Adrenal gland (tissue), 12 donors: ENCODE data around the gene HPN. TPM values are rescaled to one million over a fixed set of nuclear protein-coding genes. Genes with fewer than 3 reads are reported as not detected.
A peak's percentile ranks its signal among the peaks of the same experiment; 100 is the strongest.
"Not testable (repeated sequence)": the region's sequence is repeated elsewhere in the genome, so short reads cannot be mapped to it uniquely, and the experiment has no call there.

Source experiments
- DNase-seq, 7 donors: peaks; one replicate each; pipeline ENCODE4 v3.0.0-alpha.2; 2019 to 2020
- H3K27ac ChIP-seq, 5 donors: fragments of 200-600 bp; sonication (generic) in 4 of 5; 1 replicate in 3 of 5; 2 replicates in 2 of 5; pipeline versions ENCODE4 v1.5.1 to v1.8.0; 2016 to 2020; ENCODE audit warnings: mild to moderate bottlenecking in 1 of 5
- H3K27me3 ChIP-seq: fragments of 200-600 bp; 2 replicates; pipeline ENCODE4 v1.8.0; 2021
- H3K36me3 ChIP-seq, 2 donors: fragments of 200-600 bp; replicated peaks in 1 of 2; 1 replicate in 1 of 2; 2 replicates in 1 of 2; pipeline versions ENCODE4 v1.5.1 to v1.8.0; 2018 to 2022
- H3K4me1 ChIP-seq, 2 donors: fragments of 200-600 bp; replicated peaks in 1 of 2; 1 replicate in 1 of 2; 2 replicates in 1 of 2; pipeline versions ENCODE4 v1.5.1 to v1.8.0; 2018 to 2021
- H3K4me3 ChIP-seq, 4 donors: fragments of 200-600 bp; sonication (generic) in 3 of 4; one replicate each; pipeline ENCODE4 v1.5.1; 2016 to 2018
- H3K9me3 ChIP-seq, 3 donors: fragments of 200-600 bp; sonication (generic) in 1 of 3; replicated peaks in 1 of 3; 1 replicate in 2 of 3; 2 replicates in 1 of 3; pipeline versions ENCODE4 v1.5.1 to v1.8.0; 2016 to 2021
- POLR2A ChIP-seq, 2 donors: fragments of 450-650 bp; IDR thresholded peaks; one replicate each; pipeline ENCODE4 v1.6.1; 2017; ENCODE audit warnings: antibody characterized with exemption in 2 of 2, mild to moderate bottlenecking in 2 of 2, moderate library complexity in 1 of 2
- WGBS, 4 donors: extraction: QIAGEN DNeasy Blood & Tissue Kit in 2 of 4; methylation state at CpG; one replicate each; pipeline versions ENCODE4 v1.1.5 to v1.1.7; 2013 to 2017; 5-methylcytosine and 5-hydroxymethylcytosine counted together
- intact Hi-C, 2 donors: fragments of 100-400 bp; cut with DNase I; formaldehyde crosslinking; loops; one replicate each; pipeline versions ENCODE4 v1.14.1 to v1.15.0; 2022 to 2023
- polyA plus RNA-seq, 3 donors: library from polyadenylated mRNA; stranded (reverse); fragments of 200-250 nt in 2 of 3; fragments of 350-450 nt in 1 of 3; fragmentation: Illumina TruSeq in 1 of 3; extraction: RNeasy Lipid Tissue Mini Kit (QIAGEN cat#74804) in 1 of 3; gene quantifications; one replicate each; pipeline ENCODE4 v1.2.3, GENCODE V29; 2013 to 2014
- total RNA-seq, 9 donors: library from RNA; depleted of rRNA in 4 of 9; stranded (reverse); fragments of >200 nt in 4 of 9; fragments of 120-200 nt in 1 of 9; fragmentation: NEBNext Ultra II Directional in 1 of 9; extraction: Animal tissue kit (Norgen Biotek cat#: 25700) in 1 of 9; gene quantifications; one replicate each; pipeline versions ENCODE4 v1.1.0 to v1.2.4, GENCODE V29; 2013 to 2023
- TF ChIP-seq, protein P1 (sequence below), 6 experiments: fragments of 450-650 bp in 4 of 6; fragments of 200-600 bp in 2 of 6; sonication (generic) in 1 of 6; IDR thresholded peaks; 1 replicate in 5 of 6; 2 replicates in 1 of 6; pipeline versions ENCODE4 v1.5.1 to v1.8.0; 2016 to 2021; ENCODE audit warnings: antibody characterized with exemption in 6 of 6, mild to moderate bottlenecking in 2 of 6, moderate library complexity in 1 of 6
- donor health status: healthy with polysubstance abuse.
- donor health status: Bipolar disorder and iron deficiency.
- donor health status: DM: yes; HTN: yes; CAD: no.
- donor health status: DM: no; HTN: no; CAD: no.
- donor health status: DM: no; HTN: no; CAD: no.
- donor health status: DM: yes; HTN: yes; CAD: no.

Gene HPN
- total and polyA plus RNA-seq, 12 donors, result 0.20 to 2.6 (median 0.88) TPM; not detected in 2

DNA sequence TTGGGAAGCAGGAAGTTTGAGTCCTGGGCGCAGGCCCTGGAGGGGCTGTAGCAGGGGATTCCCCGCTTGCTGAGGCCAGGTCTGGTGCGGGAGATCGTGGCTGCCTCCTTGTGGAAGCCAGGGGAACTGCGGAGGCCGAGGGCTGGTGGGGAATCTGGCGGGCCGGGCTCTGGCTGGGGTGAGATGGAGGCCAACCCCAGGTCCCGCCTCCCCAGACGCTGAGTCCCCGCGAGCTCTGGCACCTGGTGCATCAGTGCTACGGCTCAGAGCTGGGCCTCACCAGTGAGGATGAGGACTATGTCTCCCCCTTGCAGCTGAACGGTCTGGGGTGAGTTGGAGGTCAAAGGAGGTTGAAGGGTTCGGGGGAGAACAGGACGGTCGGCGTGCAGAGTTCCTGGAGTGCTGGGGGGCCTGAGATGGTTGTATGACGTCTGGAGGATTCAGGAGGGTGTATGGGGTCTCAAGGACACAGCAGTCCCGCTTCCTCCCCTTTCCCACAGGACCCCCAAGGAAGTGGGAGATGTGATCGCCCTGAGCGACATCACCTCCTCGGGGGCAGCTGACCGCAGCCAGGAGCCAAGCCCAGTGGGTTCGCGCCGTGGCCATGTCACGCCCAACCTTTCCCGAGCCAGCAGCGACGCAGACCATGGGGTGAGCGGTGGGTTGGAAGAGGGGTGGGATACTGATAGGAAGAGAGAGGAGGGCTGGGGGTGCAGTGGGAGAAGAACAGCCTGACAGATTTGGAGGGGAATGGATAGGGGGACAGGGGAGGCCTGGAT, 28.3 kb upstream of the HPN start:
- TF ChIP-seq, protein P1, sequence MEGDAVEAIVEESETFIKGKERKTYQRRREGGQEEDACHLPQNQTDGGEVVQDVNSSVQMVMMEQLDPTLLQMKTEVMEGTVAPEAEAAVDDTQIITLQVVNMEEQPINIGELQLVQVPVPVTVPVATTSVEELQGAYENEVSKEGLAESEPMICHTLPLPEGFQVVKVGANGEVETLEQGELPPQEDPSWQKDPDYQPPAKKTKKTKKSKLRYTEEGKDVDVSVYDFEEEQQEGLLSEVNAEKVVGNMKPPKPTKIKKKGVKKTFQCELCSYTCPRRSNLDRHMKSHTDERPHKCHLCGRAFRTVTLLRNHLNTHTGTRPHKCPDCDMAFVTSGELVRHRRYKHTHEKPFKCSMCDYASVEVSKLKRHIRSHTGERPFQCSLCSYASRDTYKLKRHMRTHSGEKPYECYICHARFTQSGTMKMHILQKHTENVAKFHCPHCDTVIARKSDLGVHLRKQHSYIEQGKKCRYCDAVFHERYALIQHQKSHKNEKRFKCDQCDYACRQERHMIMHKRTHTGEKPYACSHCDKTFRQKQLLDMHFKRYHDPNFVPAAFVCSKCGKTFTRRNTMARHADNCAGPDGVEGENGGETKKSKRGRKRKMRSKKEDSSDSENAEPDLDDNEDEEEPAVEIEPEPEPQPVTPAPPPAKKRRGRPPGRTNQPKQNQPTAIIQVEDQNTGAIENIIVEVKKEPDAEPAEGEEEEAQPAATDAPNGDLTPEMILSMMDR (IDR thresholded peaks at IDR 0.05), result peak; percentile 91 to 99 (median 98)
- no peak for TF ChIP-seq POLR2A (IDR thresholded peaks at IDR 0.05)
- intact Hi-C loops, result loop anchor here in 1 of 2 donors (5.0 kb wide), 1 partner anchor 41 kb away; no protein-coding TSS in a partner anchor
- no peaks in the 10 kb centered on the region for H3K27me3 ChIP-seq
- peaks cover 13 to 27% of the 10 kb centered on the region in 2 donors for H3K4me1 ChIP-seq
- no peaks in the 10 kb centered on the region for H3K9me3 ChIP-seq
- peak; percentile 67 to 88 (median 75) for DNase-seq
- 49 to 66% (median 52%) methylated on average over 27 to 32 of the region's 32 CpGs for WGBS, 4 donors
- peak overlapping the region in 2 of 5 donors; percentile 42 to 55 for H3K27ac ChIP-seq
- H3K4me3 ChIP-seq, result no peak overlapping the region
- H3K36me3 ChIP-seq, result peaks cover 0 to 74% of the 10 kb centered on the region in 2 donors

GRCh38 chr19:35013820-35014754, 27.4 kb upstream of the HPN start:
- Histone ChIP-seq H3K27me3 (no peaks in the 10 kb centered on the region), H3K4me1 (peaks cover 4 to 19% of the 10 kb centered on the region in 2 donors), H3K27ac (peak overlapping the region in 2 of 5 donors; percentile 42 to 55), H3K36me3 (peaks cover 0 to 83% of the 10 kb centered on the region in 2 donors), H3K4me3 (no peak overlapping the region), H3K9me3 (no peaks in the 10 kb centered on the region)
- intact Hi-C loops, result loop anchor here in 1 of 2 donors (5.0 kb wide), 1 partner anchor 42 kb away; no protein-coding TSS in a partner anchor
- TF ChIP-seq, protein P1 (IDR thresholded peaks at IDR 0.05), result no peak
- TF ChIP-seq POLR2A (IDR thresholded peaks at IDR 0.05), result no peak
- DNase-seq, result no peak
- 74 to 80% (median 76%) methylated on average over 18 to 23 of the region's 23 CpGs for WGBS, 4 donors

- 83 to 90% (median 88%) methylated on average over 4 of the region's 4 CpGs for WGBS, 4 donors
- H3K36me3 ChIP-seq, result peaks cover 0 to 85% of the 10 kb centered on the region in 2 donors
- H3K27me3 ChIP-seq, H3K4me3 ChIP-seq, DNase-seq, H3K9me3 ChIP-seq: not testable (repeated sequence)
- intact Hi-C loops, result loop anchor here in 1 of 2 donors (5.0 kb wide), 1 partner anchor 42 kb away; no protein-coding TSS in a partner anchor
- H3K4me1 ChIP-seq, result peaks cover 0 to 14% of the 10 kb centered on the region in 2 donors
- peak overlapping the region in 2 of 5 donors; percentile 2 to 55 for H3K27ac ChIP-seq
Observed at GRCh38 chr19:35014774-35015173, 26.7 kb upstream of the HPN start.

DNA sequence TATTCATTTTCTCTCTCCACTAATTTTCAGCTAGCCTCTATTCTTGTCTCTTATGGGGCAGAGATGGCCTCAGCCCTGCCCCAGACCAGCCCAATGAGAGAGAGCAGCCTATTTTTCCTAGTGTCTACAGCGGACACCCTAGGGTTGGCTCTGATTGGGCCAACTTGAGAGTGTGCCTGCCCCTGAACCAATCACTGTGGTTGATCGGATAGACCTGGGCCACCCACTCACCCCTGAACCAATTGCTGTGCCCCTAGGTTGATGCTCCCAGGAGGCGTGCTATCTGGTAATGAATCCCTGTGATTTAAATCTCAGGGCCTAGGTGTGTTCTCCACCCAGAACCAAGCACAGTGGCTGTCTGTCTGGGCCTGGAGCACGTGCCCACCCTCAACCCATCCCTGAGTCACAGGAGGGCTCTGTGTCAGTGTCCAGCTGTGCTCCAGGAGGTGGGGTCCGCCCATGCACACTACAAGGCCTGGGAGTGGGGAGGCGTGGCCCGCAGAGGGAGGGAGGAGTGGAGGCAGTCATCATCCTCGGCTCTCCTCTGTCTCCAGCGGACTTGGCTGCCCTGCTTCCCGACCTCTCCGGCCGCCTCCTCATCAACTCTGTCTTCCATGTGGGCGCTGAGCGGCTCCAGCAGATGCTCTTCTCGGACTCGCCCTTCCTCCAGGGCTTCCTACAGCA, 26.1 kb upstream of the HPN start:
- peaks cover 0 to 85% of the 10 kb centered on the region in 2 donors for H3K36me3 ChIP-seq
- peak overlapping the region in 2 of 5 donors; percentile 2 to 35 for H3K27ac ChIP-seq
- H3K27me3 ChIP-seq, result no peaks in the 10 kb centered on the region
- TF ChIP-seq POLR2A (IDR thresholded peaks at IDR 0.05), result no peak
- TF ChIP-seq, protein P1 (IDR thresholded peaks at IDR 0.05), result no peak
- WGBS, 4 donors, result 62 to 86% (median 79%) methylated on average over 4 to 16 of the region's 16 CpGs
- intact Hi-C loops, result no loop called here
- H3K9me3 ChIP-seq, result no peaks in the 10 kb centered on the region
- DNase-seq, result peak in 3 of 7 donors; percentile 53 to 76 (median 54)
- H3K4me3 ChIP-seq, result no peak overlapping the region
- H3K4me1 ChIP-seq, result peaks cover 0 to 14% of the 10 kb centered on the region in 2 donors
